GM12873 (cell line): Measurements from ENCODE around the gene LRCH1.
A peak's percentile ranks its signal among the peaks of the same experiment; 100 is the strongest.

Experiments
- TF ChIP-seq, protein P1 (sequence below): IDR thresholded peaks from 2 replicates; pipeline ENCODE4 v1.5.1; 2012; ENCODE audit warnings: low read depth, mild to moderate bottlenecking, moderate library complexity, low read length, control low read depth; ENCODE audit not compliant: insufficient read depth; ENCODE audit errors: missing control alignments

Gene LRCH1

DNA sequence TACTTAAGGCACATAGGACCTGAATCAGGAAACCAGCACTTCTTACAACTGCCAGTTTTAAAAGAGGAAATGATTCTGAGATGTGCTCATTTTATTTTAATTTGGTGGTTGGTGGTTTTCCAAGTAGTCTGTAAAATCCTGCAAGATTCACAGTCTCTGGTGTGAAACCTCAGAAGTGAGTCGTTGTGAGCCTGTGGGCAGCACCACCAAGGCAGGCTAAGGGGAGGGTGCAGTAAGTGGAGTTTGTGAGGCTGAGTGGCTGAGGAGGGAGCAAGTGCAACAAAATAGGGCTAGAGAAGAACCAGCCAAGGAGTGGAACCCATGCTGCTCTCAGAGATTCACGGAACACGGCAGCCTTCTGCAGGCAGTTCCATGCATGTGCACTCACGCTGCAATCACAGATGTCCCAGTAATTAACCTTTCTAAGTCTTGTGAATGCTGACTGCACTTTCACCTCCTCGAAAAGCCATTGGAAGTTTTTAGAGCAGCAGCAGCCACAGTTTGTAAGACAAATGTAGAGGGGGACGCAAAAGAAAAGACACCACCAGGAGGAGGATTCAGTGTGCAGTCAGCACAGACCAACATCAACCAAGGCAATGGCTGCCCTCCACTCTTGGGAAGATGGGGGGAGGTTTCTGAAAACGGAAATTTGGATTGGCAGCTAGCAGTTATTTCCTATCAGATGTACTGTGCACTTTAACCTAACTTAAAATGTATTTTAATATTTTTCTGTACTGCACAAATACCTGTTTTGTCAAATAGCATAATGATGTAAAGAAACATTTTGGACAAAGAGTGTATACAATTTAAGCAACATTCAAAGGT is 199.1 kb downstream of the LRCH1 start:
- TF ChIP-seq, protein P1, sequence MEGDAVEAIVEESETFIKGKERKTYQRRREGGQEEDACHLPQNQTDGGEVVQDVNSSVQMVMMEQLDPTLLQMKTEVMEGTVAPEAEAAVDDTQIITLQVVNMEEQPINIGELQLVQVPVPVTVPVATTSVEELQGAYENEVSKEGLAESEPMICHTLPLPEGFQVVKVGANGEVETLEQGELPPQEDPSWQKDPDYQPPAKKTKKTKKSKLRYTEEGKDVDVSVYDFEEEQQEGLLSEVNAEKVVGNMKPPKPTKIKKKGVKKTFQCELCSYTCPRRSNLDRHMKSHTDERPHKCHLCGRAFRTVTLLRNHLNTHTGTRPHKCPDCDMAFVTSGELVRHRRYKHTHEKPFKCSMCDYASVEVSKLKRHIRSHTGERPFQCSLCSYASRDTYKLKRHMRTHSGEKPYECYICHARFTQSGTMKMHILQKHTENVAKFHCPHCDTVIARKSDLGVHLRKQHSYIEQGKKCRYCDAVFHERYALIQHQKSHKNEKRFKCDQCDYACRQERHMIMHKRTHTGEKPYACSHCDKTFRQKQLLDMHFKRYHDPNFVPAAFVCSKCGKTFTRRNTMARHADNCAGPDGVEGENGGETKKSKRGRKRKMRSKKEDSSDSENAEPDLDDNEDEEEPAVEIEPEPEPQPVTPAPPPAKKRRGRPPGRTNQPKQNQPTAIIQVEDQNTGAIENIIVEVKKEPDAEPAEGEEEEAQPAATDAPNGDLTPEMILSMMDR, result peak; percentile 32

DNA sequence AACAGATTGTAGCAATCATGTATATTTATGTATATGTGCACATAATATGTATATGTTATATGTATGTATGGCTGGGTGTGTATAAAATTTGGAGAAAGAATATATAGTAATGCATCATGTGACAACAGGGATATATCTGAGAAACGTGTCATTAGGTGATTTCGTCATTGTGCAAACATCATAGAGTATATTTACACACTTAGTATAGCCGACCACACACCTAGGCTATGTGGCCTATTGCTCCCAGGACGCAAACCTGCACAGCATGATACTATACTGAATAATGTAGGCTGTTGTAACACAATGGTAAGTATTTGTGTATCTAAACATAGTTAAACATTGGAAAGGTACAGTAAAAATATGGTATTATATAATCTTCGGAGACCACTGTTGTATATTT is 200.2 kb downstream of the LRCH1 start:
- TF ChIP-seq, protein P1, result no peak

GRCh38 chr13:46753917-46754316 is 200.9 kb downstream of the LRCH1 start:
- TF ChIP-seq, protein P1, result no peak

GRCh38 chr13:46754812-46755211 is 201.8 kb downstream of the LRCH1 start:
- TF ChIP-seq, protein P1, result no peak

GRCh38 chr13:46756977-46757376 is 204.0 kb downstream of the LRCH1 start:
- TF ChIP-seq, protein P1, result no peak

DNA sequence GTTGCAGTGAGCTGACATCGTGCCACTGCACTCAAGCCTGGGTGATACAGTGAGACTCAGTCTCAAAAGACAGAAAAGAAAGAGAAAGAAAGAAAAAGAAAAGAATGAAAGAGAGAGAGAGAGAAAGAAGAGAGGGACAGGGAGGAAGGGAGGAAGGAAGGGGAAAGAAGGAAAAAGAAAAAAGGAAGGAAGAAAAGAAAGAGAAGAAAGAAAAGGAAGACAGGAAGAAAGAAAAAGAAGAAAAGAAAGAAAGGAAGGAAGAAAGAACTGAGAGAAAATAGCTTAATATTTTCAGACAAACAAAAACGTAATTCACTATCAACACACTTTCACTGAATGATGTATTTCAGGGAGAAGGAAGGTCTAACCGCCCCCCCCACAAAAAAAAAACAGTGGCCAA is 204.7 kb downstream of the LRCH1 start:
- TF ChIP-seq, protein P1, result no peak

- TF ChIP-seq, protein P1, result no peak
These were observed 206.9 kb downstream of the LRCH1 start for GRCh38 chr13:46759846-46760245.
